Hepatocyte (in vitro differentiated cells): ENCODE results near the gene ELK4. TPM values are rescaled to one million over a fixed set of nuclear protein-coding genes. Genes with fewer than 3 reads are reported as not detected.

ENCODE experiments used
- DNase-seq: peaks from one replicate; pipeline ENCODE4 v3.0.0-alpha.2; 2016; ENCODE audit warnings: low spot score
- H2AFZ ChIP-seq: fragments of 200-600 bp; sonication (generic); 2 replicates; pipeline ENCODE4 v1.6.0; 2016; ENCODE audit warnings: antibody characterized with exemption, mild to moderate bottlenecking
- H3K27ac ChIP-seq: fragments of 200-600 bp; sonication (generic); 2 replicates; pipeline ENCODE4 v1.5.1; 2016; ENCODE audit warnings: mild to moderate bottlenecking
- H3K27me3 ChIP-seq: fragments of 200-600 bp; sonication (generic); 2 replicates; pipeline ENCODE4 v1.6.1; 2016
- H3K36me3 ChIP-seq: fragments of 200-600 bp; sonication (generic); replicated peaks from 2 replicates; pipeline ENCODE4 v1.5.1; 2016; ENCODE audit warnings: low read depth; ENCODE audit not compliant: insufficient read depth
- H3K4me1 ChIP-seq: fragments of 200-600 bp; sonication (generic); 2 replicates; pipeline ENCODE4 v1.5.1; 2016; ENCODE audit warnings: mild to moderate bottlenecking, moderate library complexity; ENCODE audit not compliant: insufficient read depth
- H3K4me2 ChIP-seq: fragments of 200-600 bp; sonication (generic); 2 replicates; pipeline ENCODE4 v1.6.0; 2016
- H3K4me3 ChIP-seq: fragments of 200-600 bp; sonication (generic); 2 replicates; pipeline ENCODE4 v1.5.1; 2016; ENCODE audit warnings: mild to moderate bottlenecking
- H3K79me2 ChIP-seq: fragments of 200-600 bp; sonication (generic); 2 replicates; pipeline ENCODE4 v1.6.0; 2017; ENCODE audit warnings: mild to moderate bottlenecking
- H3K9me2 ChIP-seq: fragments of 200-600 bp; sonication (generic); replicated peaks from 2 replicates; pipeline ENCODE4 v1.6.0; 2017; ENCODE audit warnings: mild to moderate bottlenecking; ENCODE audit not compliant: insufficient read depth
- H3K9me3 ChIP-seq: fragments of 200-600 bp; sonication (generic); 2 replicates; pipeline ENCODE4 v1.5.1; 2016; ENCODE audit warnings: low read depth, mild to moderate bottlenecking
- H4K20me1 ChIP-seq: fragments of 200-600 bp; sonication (generic); 2 replicates; pipeline ENCODE4 v1.6.0; 2016; ENCODE audit warnings: mild to moderate bottlenecking; ENCODE audit not compliant: insufficient read depth, poor library complexity, severe bottlenecking
- EZH2 ChIP-seq: fragments of 200-600 bp; sonication (generic); IDR thresholded peaks from 2 replicates; pipeline ENCODE4 v1.6.1; 2016; ENCODE audit warnings: antibody characterized with exemption, mild to moderate bottlenecking, borderline replicate concordance
- EZH2phosphoT487 ChIP-seq: fragments of 200-600 bp; sonication (generic); IDR thresholded peaks from one replicate; pipeline ENCODE4 v1.6.1; 2018; ENCODE audit warnings: antibody characterized with exemption, mild to moderate bottlenecking, low read depth, moderate library complexity; ENCODE audit not compliant: unreplicated experiment, severe bottlenecking
- WGBS: methylation state at CpG from one replicate; pipeline ENCODE4 v1.1.6; 2016; ENCODE audit warnings: low lambda C conversion rate; ENCODE audit errors: missing lambda C conversion rate; 5-methylcytosine and 5-hydroxymethylcytosine counted together
- polyA plus RNA-seq: library from polyadenylated mRNA; unstranded; fragments of >200 nt; fragmentation: Nextera tagmentation; extraction: Ambion mirVana; gene quantifications from 2 replicates; pipeline ENCODE4 v1.2.1, GENCODE V29; 2016
- total RNA-seq: library from RNA; depleted of rRNA; stranded (reverse); fragments of >200 nt; gene quantifications from 2 replicates; pipeline ENCODE4 v1.2.3, GENCODE V29; 2014
- TF ChIP-seq, protein P1 (sequence below): fragments of 200-600 bp; sonication (generic); IDR thresholded peaks from 2 replicates; pipeline ENCODE4 v1.5.1; 2016; ENCODE audit warnings: antibody characterized with exemption, mild to moderate bottlenecking; ENCODE audit not compliant: poor library complexity

ELK4 gene
- total and polyA plus RNA-seq, 2 experiments from 2014 or later = 6.1 to 19.1 TPM

- Histone ChIP-seq H3K4me2 (no peak overlapping the region), H3K27me3 (no peaks in the 10 kb centered on the region), H3K79me2 (peaks cover 37% of the 10 kb centered on the region), H3K4me1 (no peaks in the 10 kb centered on the region), H4K20me1 (peaks cover 6% of the 10 kb centered on the region), H3K36me3 (no peaks in the 10 kb centered on the region), H3K9me2 (no peaks in the 10 kb centered on the region), H3K4me3 (no peak overlapping the region), H3K27ac (no peak overlapping the region), H2AFZ (no peak overlapping the region), H3K9me3 (no peaks in the 10 kb centered on the region)
- DNase-seq = no peak
- TF ChIP-seq, protein P1, sequence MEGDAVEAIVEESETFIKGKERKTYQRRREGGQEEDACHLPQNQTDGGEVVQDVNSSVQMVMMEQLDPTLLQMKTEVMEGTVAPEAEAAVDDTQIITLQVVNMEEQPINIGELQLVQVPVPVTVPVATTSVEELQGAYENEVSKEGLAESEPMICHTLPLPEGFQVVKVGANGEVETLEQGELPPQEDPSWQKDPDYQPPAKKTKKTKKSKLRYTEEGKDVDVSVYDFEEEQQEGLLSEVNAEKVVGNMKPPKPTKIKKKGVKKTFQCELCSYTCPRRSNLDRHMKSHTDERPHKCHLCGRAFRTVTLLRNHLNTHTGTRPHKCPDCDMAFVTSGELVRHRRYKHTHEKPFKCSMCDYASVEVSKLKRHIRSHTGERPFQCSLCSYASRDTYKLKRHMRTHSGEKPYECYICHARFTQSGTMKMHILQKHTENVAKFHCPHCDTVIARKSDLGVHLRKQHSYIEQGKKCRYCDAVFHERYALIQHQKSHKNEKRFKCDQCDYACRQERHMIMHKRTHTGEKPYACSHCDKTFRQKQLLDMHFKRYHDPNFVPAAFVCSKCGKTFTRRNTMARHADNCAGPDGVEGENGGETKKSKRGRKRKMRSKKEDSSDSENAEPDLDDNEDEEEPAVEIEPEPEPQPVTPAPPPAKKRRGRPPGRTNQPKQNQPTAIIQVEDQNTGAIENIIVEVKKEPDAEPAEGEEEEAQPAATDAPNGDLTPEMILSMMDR = no peak
- TF ChIP-seq EZH2 = no peak
- TF ChIP-seq EZH2phosphoT487 = no peak
- WGBS = 94% methylated on average over 1 of the region's 1 CpG
These were observed 19.3 kb downstream of the ELK4 start for GRCh38 chr1:205612556-205612955.

DNA sequence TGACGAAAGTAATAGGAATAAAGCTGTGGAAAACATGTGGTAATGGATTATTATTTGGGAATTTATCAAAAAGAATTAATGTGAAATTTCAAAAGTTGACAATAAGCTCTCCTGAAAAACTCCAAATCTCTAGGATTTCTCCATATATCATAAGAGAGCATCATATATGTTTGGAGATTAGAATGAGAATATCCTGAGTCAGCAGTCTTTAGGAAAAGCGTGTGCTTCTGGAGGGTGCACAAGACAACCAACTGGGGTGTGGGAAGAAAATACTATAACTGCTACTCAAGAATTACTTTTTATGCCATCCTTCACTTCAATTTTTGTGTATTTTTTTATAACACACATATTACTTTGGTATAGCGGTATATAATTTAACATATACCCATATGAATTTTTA, 19.7 kb downstream of the ELK4 start:
- DNase-seq = no peak
- Histone ChIP-seq H3K27me3 (no peaks in the 10 kb centered on the region), H3K36me3 (no peaks in the 10 kb centered on the region), H4K20me1 (peaks cover 6% of the 10 kb centered on the region), H3K79me2 (peaks cover 36% of the 10 kb centered on the region), H3K9me3 (no peaks in the 10 kb centered on the region), H3K4me1 (no peaks in the 10 kb centered on the region), H3K4me3 (no peak overlapping the region), H3K27ac (no peak overlapping the region), H3K4me2 (no peak overlapping the region), H3K9me2 (no peaks in the 10 kb centered on the region), H2AFZ (no peak overlapping the region)
- TF ChIP-seq EZH2phosphoT487 (no peak), EZH2 (no peak)
- TF ChIP-seq, protein P1 = no peak
- WGBS = 97% methylated on average over 3 of the region's 3 CpGs

- Histone ChIP-seq H3K9me2 (no peaks in the 10 kb centered on the region), H3K4me3 (no peak overlapping the region), H3K27me3 (no peaks in the 10 kb centered on the region), H3K79me2 (peaks cover 34% of the 10 kb centered on the region), H3K4me1 (no peaks in the 10 kb centered on the region), H2AFZ (no peak overlapping the region), H3K36me3 (no peaks in the 10 kb centered on the region), H3K27ac (no peak overlapping the region), H3K9me3 (no peaks in the 10 kb centered on the region), H4K20me1 (peaks cover 6% of the 10 kb centered on the region), H3K4me2 (no peak overlapping the region)
- DNase-seq = no peak
- TF ChIP-seq EZH2 (no peak), EZH2phosphoT487 (no peak)
- TF ChIP-seq, protein P1 = no peak
- WGBS = 85% methylated on average over 3 of the region's 3 CpGs
These were observed 20.8 kb downstream of the ELK4 start for GRCh38 chr1:205610901-205611466.

DNA sequence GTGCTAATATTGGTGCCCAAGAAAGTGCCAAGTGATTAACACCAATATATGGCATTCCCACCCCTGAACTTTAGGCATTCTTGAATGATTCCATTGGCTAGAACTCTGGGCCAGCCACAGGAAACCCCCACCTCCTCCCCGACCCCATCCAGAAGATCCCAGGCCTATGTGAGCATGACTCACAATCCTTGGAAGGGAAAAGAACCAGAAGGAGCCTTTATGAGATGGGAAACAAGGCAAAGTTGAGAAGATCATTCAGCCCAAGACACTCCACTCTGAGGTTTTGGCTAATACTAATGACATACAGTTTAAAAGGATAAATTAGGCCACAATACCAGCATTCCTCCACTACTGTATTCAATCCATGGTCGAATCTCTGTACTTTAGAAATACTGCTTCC, 21.8 kb downstream of the ELK4 start:
- Histone ChIP-seq H2AFZ (no peak overlapping the region), H3K4me1 (no peaks in the 10 kb centered on the region), H3K4me3 (no peak overlapping the region), H3K9me3 (no peaks in the 10 kb centered on the region), H3K9me2 (no peaks in the 10 kb centered on the region), H3K36me3 (no peaks in the 10 kb centered on the region), H3K27me3 (no peaks in the 10 kb centered on the region), H4K20me1 (peaks cover 6% of the 10 kb centered on the region), H3K27ac (no peak overlapping the region), H3K4me2 (no peak overlapping the region), H3K79me2 (peaks cover 34% of the 10 kb centered on the region)
- WGBS = 75% methylated on average over 2 of the region's 2 CpGs
- TF ChIP-seq EZH2phosphoT487 (no peak), EZH2 (no peak)
- TF ChIP-seq, protein P1 = no peak
- no peak for DNase-seq
